ENCODE measurements around the gene CPEB4.

Gene CPEB4

DNA sequence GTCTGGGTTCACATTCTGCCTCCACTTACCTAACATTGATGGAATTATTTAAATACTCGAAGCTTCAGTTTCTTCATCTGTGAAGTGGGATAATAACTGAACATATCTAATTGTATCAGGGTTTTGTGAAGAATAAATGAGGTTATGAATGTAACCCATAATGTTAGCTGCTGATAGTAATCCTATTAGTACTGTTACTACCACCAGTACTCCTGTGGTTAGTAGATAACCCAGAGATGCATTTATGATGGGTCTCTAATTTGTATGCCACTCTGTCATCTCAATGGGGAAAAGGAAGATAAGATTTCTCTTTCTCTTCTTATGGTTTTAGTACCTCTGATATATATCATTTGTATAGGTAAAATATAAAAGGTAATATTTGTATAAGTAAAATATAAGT, 16.0 kb downstream of the CPEB4 start:
- H3K79me2 ChIP-seq (ENCODE audit: insufficient read depth, low read length), result peaks cover 99% of the 10 kb centered on the region
- H3K9me3 ChIP-seq (ENCODE audit: insufficient read depth, low read length), result no peaks in the 10 kb centered on the region
- no peaks in the 10 kb centered on the region for H3K9me2 ChIP-seq (replicated peaks; ENCODE audit: insufficient read depth, low read length)
- peaks cover 34% of the 10 kb centered on the region; the same call in 1 of the 2 replicates for H3F3A ChIP-seq (ENCODE audit: insufficient read depth)
- peak overlapping the region; percentile 44 for H3K4me2 ChIP-seq (ENCODE audit: low read depth, low read length, poor library complexity, severe bottlenecking)
- H4K20me1 ChIP-seq (ENCODE audit: low read depth, low read length), result no peaks in the 10 kb centered on the region
- H3K9ac ChIP-seq (ENCODE audit: low read length), result no peak overlapping the region
- no peaks in the 10 kb centered on the region for H3K27me3 ChIP-seq (ENCODE audit: low read length)
- H2AFZ ChIP-seq (ENCODE audit: low read depth, low read length, severe bottlenecking), result no peak overlapping the region
- H3K27ac ChIP-seq (ENCODE audit: low read depth, low read length), result peak overlapping the region; percentile 47
- no peak for TF ChIP-seq EZH2phosphoT487 (conservative IDR thresholded peaks at IDR 0.05; ENCODE audit: low read length)
- TF ChIP-seq, protein P1, sequence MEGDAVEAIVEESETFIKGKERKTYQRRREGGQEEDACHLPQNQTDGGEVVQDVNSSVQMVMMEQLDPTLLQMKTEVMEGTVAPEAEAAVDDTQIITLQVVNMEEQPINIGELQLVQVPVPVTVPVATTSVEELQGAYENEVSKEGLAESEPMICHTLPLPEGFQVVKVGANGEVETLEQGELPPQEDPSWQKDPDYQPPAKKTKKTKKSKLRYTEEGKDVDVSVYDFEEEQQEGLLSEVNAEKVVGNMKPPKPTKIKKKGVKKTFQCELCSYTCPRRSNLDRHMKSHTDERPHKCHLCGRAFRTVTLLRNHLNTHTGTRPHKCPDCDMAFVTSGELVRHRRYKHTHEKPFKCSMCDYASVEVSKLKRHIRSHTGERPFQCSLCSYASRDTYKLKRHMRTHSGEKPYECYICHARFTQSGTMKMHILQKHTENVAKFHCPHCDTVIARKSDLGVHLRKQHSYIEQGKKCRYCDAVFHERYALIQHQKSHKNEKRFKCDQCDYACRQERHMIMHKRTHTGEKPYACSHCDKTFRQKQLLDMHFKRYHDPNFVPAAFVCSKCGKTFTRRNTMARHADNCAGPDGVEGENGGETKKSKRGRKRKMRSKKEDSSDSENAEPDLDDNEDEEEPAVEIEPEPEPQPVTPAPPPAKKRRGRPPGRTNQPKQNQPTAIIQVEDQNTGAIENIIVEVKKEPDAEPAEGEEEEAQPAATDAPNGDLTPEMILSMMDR (IDR thresholded peaks at IDR 0.05; ENCODE audit: insufficient read depth, low read length, poor library complexity, severe bottlenecking), result no peak
- H3K4me3 ChIP-seq (ENCODE audit: insufficient read depth, low read length, poor library complexity, severe bottlenecking), result no peak overlapping the region
- H3K36me3 ChIP-seq (ENCODE audit: low read length), result no peaks in the 10 kb centered on the region

GRCh38 chr5:173907284-173907683, 19.1 kb downstream of the CPEB4 start:
- peaks cover 6% of the 10 kb centered on the region; the same call in 1 of the 2 replicates for H3K36me3 ChIP-seq (ENCODE audit: low read length)
- H3K9me3 ChIP-seq (ENCODE audit: insufficient read depth, low read length), result no peaks in the 10 kb centered on the region
- no peak overlapping the region for H2AFZ ChIP-seq (ENCODE audit: low read depth, low read length, severe bottlenecking)
- H3K4me3 ChIP-seq (ENCODE audit: insufficient read depth, low read length, poor library complexity, severe bottlenecking), result no peak overlapping the region
- no peak for TF ChIP-seq EZH2phosphoT487 (conservative IDR thresholded peaks at IDR 0.05; ENCODE audit: low read length)
- TF ChIP-seq, protein P1 (IDR thresholded peaks at IDR 0.05; ENCODE audit: insufficient read depth, low read length, poor library complexity, severe bottlenecking), result no peak
- no peaks in the 10 kb centered on the region for H3K27me3 ChIP-seq (ENCODE audit: low read length)
- peaks cover 40% of the 10 kb centered on the region for H3F3A ChIP-seq (ENCODE audit: insufficient read depth)
- peak overlapping the region; percentile 49 for H3K4me2 ChIP-seq (ENCODE audit: low read depth, low read length, poor library complexity, severe bottlenecking)
- H3K9ac ChIP-seq (ENCODE audit: low read length), result no peak overlapping the region
- H3K9me2 ChIP-seq (replicated peaks; ENCODE audit: insufficient read depth, low read length), result no peaks in the 10 kb centered on the region
- peak overlapping the region; percentile 73 for H3K27ac ChIP-seq (ENCODE audit: low read depth, low read length)
- no peaks in the 10 kb centered on the region for H4K20me1 ChIP-seq (ENCODE audit: low read depth, low read length)
- peaks cover 98% of the 10 kb centered on the region for H3K79me2 ChIP-seq (ENCODE audit: insufficient read depth, low read length)

- H3K27me3 ChIP-seq (ENCODE audit: low read length), result no peaks in the 10 kb centered on the region
- H3K4me2 ChIP-seq (ENCODE audit: low read depth, low read length, poor library complexity, severe bottlenecking), result peak overlapping the region; percentile 49
- peaks cover 6% of the 10 kb centered on the region; the same call in 1 of the 2 replicates for H3K36me3 ChIP-seq (ENCODE audit: low read length)
- no peak overlapping the region for H3K4me3 ChIP-seq (ENCODE audit: insufficient read depth, low read length, poor library complexity, severe bottlenecking)
- TF ChIP-seq, protein P1 (IDR thresholded peaks at IDR 0.05; ENCODE audit: insufficient read depth, low read length, poor library complexity, severe bottlenecking), result no peak
- TF ChIP-seq EZH2phosphoT487 (conservative IDR thresholded peaks at IDR 0.05; ENCODE audit: low read length), result no peak
- H3K9me2 ChIP-seq (replicated peaks; ENCODE audit: insufficient read depth, low read length), result no peaks in the 10 kb centered on the region
- H3K79me2 ChIP-seq (ENCODE audit: insufficient read depth, low read length), result peaks cover 93% of the 10 kb centered on the region
- H2AFZ ChIP-seq (ENCODE audit: low read depth, low read length, severe bottlenecking), result no peak overlapping the region
- no peaks in the 10 kb centered on the region for H4K20me1 ChIP-seq (ENCODE audit: low read depth, low read length)
- peaks cover 44% of the 10 kb centered on the region for H3F3A ChIP-seq (ENCODE audit: insufficient read depth)
- peak overlapping the region; percentile 73 for H3K27ac ChIP-seq (ENCODE audit: low read depth, low read length)
- H3K9ac ChIP-seq (ENCODE audit: low read length), result peak overlapping the region; percentile 17; the same call in 1 of the 2 replicates
- no peaks in the 10 kb centered on the region for H3K9me3 ChIP-seq (ENCODE audit: insufficient read depth, low read length)
These were observed 19.7 kb downstream of the CPEB4 start for GRCh38 chr5:173907686-173908371.

Measured in SU-DHL-6 (cell line).